ENCODE measurements around the gene SAFB. TPM values are rescaled to one million over a fixed set of nuclear protein-coding genes. Genes with fewer than 3 reads are reported as not detected.

Gene SAFB
- total and polyA plus RNA-seq, 2 of the 4 experiments (the other 2 are of a cell fraction), result 18.5 to 41.2 TPM

DNA sequence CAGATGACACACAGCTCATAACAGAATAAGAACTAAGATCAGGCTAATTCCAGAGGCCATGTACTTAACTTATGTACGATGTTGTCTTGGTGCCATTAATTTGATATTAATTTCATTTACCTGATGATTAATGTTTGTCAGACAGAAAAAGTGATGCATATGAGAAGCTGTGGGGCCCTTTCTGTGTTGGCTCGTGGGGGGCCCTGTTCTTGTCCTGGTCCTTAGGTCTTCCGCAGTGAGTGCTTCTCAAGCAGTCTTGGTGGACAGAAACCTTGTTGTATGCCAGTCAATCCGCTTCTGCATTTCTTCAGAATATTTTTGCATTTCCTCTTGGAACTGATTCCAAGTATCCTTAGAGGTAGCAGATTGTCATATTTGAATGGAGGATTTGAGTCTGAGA is 20.2 kb downstream of the SAFB start:
- H3K27ac ChIP-seq (ENCODE audit: insufficient read depth, low read length), result no peak overlapping the region
- POLR2A ChIA-PET (ENCODE audit: unreplicated experiment), result no interaction called here
- no peak overlapping the region for H3K9ac ChIP-seq (ENCODE audit: low read depth, low read length)
- ATAC-seq (ENCODE audit: low read depth) (no peak), DNase-seq (no peak)
- H4K91ac ChIP-seq (ENCODE audit: insufficient read depth, low read depth, low read length), result no peak overlapping the region
- H3K4me1 ChIP-seq (ENCODE audit: control insufficient read depth, insufficient read depth, low read length), result peaks cover 3% of the 10 kb centered on the region; the same call in 1 of the 2 replicates
- no peak overlapping the region for H3K14ac ChIP-seq (replicated peaks; ENCODE audit: low read depth, low read length)
- no peak overlapping the region for H2AK5ac ChIP-seq (ENCODE audit: low read depth, low read length)
- in situ Hi-C loops (cut with MboI; ENCODE audit: low sequenced_read_pairs), result no loop called here
- 100% methylated on average over 1 of the region's 4 CpGs; no CpG with 5 or more reads in 1 of the 2 experiments for WGBS, 2 experiments (ENCODE audit: extremely low coverage in 2 of 2, insufficient read length in 1 of 2)
- H4K5ac ChIP-seq (ENCODE audit: low read depth, low read length), result no peak overlapping the region
- H2BK15ac ChIP-seq (ENCODE audit: low read depth, low read length), result no peak overlapping the region
- H2AK9ac ChIP-seq (replicated peaks; ENCODE audit: low read depth, low read length, poor library complexity), result no peak overlapping the region
- no peak overlapping the region for H3K23ac ChIP-seq (ENCODE audit: low read depth, low read length)
- no peak overlapping the region for H4K8ac ChIP-seq (ENCODE audit: low read depth in 2 of 2, low read length in 2 of 2)
- H3K18ac ChIP-seq (ENCODE audit: low read depth, low read length), result no peak overlapping the region
- peaks cover 25% of the 10 kb centered on the region for H3K9me1 ChIP-seq (ENCODE audit: insufficient read depth, low read length)
- H3K4ac ChIP-seq (ENCODE audit: low read depth, low read length), result no peak overlapping the region
- H3K4me2 ChIP-seq (ENCODE audit: low read depth, low read length), result no peak overlapping the region
- dilution Hi-C loops (cut with HindIII; ENCODE audit: low sequenced_read_pairs, unreplicated experiment), result no loop called here
- H4K20me1 ChIP-seq (ENCODE audit: insufficient read depth, low read length), result peaks cover 74% of the 10 kb centered on the region
- intact Hi-C loops (cut with micrococcal nuclease), result no loop called here
- CTCF ChIA-PET, result no interaction called here
- H3K56ac ChIP-seq (ENCODE audit: extremely low read depth, insufficient read depth, low read length), result no peak overlapping the region
- no peak overlapping the region for H2BK120ac ChIP-seq (ENCODE audit: low read depth, low read length)
- BruUV-seq (replicated peaks), result no TSS peak
- no peak overlapping the region for H3K4me3 ChIP-seq (ENCODE audit: insufficient read depth, low read depth, low read length)
- TF ChIP-seq MAZ (IDR thresholded peaks at IDR 0.05; ENCODE audit: borderline replicate concordance, low read depth, low read length) (no peak), CEBPB (IDR thresholded peaks at IDR 0.05; ENCODE audit: low read depth, low read length) (no peak), MAFK (IDR thresholded peaks at IDR 0.05; ENCODE audit: low read depth, low read length) (no peak), NFE2L2 (IDR thresholded peaks at IDR 0.05; ENCODE audit: low read depth, low read length) (no peak), CHD1 (IDR thresholded peaks at IDR 0.05; ENCODE audit: low read depth, low read length) (no peak), RCOR1 (IDR thresholded peaks at IDR 0.05; ENCODE audit: insufficient replicate concordance, low read length) (no peak), SMC3 (IDR thresholded peaks at IDR 0.05; ENCODE audit: low read depth, low read length) (no peak), MXI1 (IDR thresholded peaks at IDR 0.05; ENCODE audit: borderline replicate concordance, low read depth, low read length) (no peak), POLR2A (IDR thresholded peaks at IDR 0.05; ENCODE audit: low read depth, low read length) (no peak), BHLHE40 (IDR thresholded peaks at IDR 0.05; ENCODE audit: low read depth, low read length) (no peak), RFX5 (IDR thresholded peaks at IDR 0.05; ENCODE audit: low read depth, low read length) (no peak), FOS (IDR thresholded peaks at IDR 0.05; ENCODE audit: low read depth, low read length) (no peak), CTCF (conservative IDR thresholded peaks at IDR 0.05; ENCODE audit: low read depth, low read length) (no peak), RAD21 (IDR thresholded peaks at IDR 0.05; ENCODE audit: low read length) (no peak)
- TF ChIP-seq, protein P1, sequence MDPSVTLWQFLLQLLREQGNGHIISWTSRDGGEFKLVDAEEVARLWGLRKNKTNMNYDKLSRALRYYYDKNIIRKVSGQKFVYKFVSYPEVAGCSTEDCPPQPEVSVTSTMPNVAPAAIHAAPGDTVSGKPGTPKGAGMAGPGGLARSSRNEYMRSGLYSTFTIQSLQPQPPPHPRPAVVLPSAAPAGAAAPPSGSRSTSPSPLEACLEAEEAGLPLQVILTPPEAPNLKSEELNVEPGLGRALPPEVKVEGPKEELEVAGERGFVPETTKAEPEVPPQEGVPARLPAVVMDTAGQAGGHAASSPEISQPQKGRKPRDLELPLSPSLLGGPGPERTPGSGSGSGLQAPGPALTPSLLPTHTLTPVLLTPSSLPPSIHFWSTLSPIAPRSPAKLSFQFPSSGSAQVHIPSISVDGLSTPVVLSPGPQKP (IDR thresholded peaks at IDR 0.05; ENCODE audit: borderline replicate concordance, low read depth, low read length), result no peak
- TF ChIP-seq, protein P2, sequence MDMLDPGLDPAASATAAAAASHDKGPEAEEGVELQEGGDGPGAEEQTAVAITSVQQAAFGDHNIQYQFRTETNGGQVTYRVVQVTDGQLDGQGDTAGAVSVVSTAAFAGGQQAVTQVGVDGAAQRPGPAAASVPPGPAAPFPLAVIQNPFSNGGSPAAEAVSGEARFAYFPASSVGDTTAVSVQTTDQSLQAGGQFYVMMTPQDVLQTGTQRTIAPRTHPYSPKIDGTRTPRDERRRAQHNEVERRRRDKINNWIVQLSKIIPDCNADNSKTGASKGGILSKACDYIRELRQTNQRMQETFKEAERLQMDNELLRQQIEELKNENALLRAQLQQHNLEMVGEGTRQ (IDR thresholded peaks at IDR 0.05; ENCODE audit: low read depth, low read length), result no peak
- peaks cover 42% of the 10 kb centered on the region for H3K36me3 ChIP-seq (ENCODE audit: control insufficient read depth, insufficient read depth, low read length)
- H3K27me3 ChIP-seq (ENCODE audit: control insufficient read depth, insufficient read depth, low read length), result no peaks in the 10 kb centered on the region
- no peaks in the 10 kb centered on the region for H3K9me3 ChIP-seq (ENCODE audit: control insufficient read depth, insufficient read depth, low read length)
- no peak overlapping the region for H2AFZ ChIP-seq (replicated peaks; ENCODE audit: low read length, poor library complexity)
- peaks cover 35 to 73% of the 10 kb centered on the region in 2 experiments for H3K79me1 ChIP-seq (ENCODE audit: low read depth in 1 of 2, low read length in 2 of 2)
- H2BK5ac ChIP-seq (ENCODE audit: low read depth, low read length, poor library complexity, severe bottlenecking), result no peak overlapping the region
- no peak overlapping the region for H2BK20ac ChIP-seq (ENCODE audit: low read depth, low read length)
